NCI-H748 (cell line): Measurements from ENCODE around the gene SVOP.
A peak's percentile ranks its signal among the peaks of the same experiment; 100 is the strongest.

Experiments
- DNase-seq: peaks from one replicate; lab custom pipeline; 2025; ENCODE audit not compliant: unreplicated experiment; lab: John Stamatoyannopoulos, UW

SVOP gene

GRCh38 chr12:108980831-108981618 lies 39.8 kb downstream of the SVOP start:
- DNase-seq = no peak

- no peak for DNase-seq
Measured at GRCh38 chr12:108977360-108977759, 43.5 kb downstream of the SVOP start.

GRCh38 chr12:108975024-108975593 lies 45.8 kb downstream of the SVOP start:
- DNase-seq = no peak

- DNase-seq = no peak
Measured at GRCh38 chr12:108973629-108974152, 47.2 kb downstream of the SVOP start.

- peak; percentile 65 for DNase-seq
Measured at GRCh38 chr12:108972358-108972757, 48.5 kb downstream of the SVOP start.

GRCh38 chr12:108969622-108970021 lies 51.2 kb downstream of the SVOP start:
- DNase-seq = no peak

GRCh38 chr12:108967869-108968540 lies 52.9 kb downstream of the SVOP start:
- DNase-seq = peak; percentile 50

GRCh38 chr12:108966378-108967151 lies 54.3 kb downstream of the SVOP start:
- no peak for DNase-seq

GRCh38 chr12:108965886-108966285 lies 55.0 kb downstream of the SVOP start:
- DNase-seq = no peak

- DNase-seq = no peak
Measured at GRCh38 chr12:108964371-108965352, 56.2 kb downstream of the SVOP start.

GRCh38 chr12:108962256-108962655 lies 58.6 kb downstream of the SVOP start:
- DNase-seq = no peak

- no peak for DNase-seq
Measured at GRCh38 chr12:108959748-108960655, 60.9 kb downstream of the SVOP start.

- peak; percentile 37 for DNase-seq
Measured at GRCh38 chr12:108955225-108955835, 65.5 kb downstream of the SVOP start.

GRCh38 chr12:108950991-108951739 lies 69.7 kb downstream of the SVOP start:
- DNase-seq = peak; percentile 81

- no peak for DNase-seq
Measured at GRCh38 chr12:108949976-108950375, 70.9 kb downstream of the SVOP start.

GRCh38 chr12:108948367-108948766 lies 72.5 kb downstream of the SVOP start:
- no peak for DNase-seq

GRCh38 chr12:108947097-108947496 lies 73.8 kb downstream of the SVOP start:
- DNase-seq = no peak

- DNase-seq = no peak
Measured at GRCh38 chr12:108940138-108940537, 80.7 kb downstream of the SVOP start.
